Choroid plexus epithelial cell (primary cell): ENCODE data around the gene DAAM2.

ENCODE experiments used
- DNase-seq: peaks from one replicate; pipeline ENCODE4 v3.0.0-alpha.2; 2010; ENCODE audit warnings: low read depth
- H3K4me3 ChIP-seq: 2 replicates; pipeline ENCODE4 v1.5.1; 2011; ENCODE audit warnings: low read depth, mild to moderate bottlenecking, control low read depth, low read length, moderate library complexity
- CTCF ChIP-seq: conservative IDR thresholded peaks from 2 replicates; pipeline ENCODE4 v1.5.1; 2011; ENCODE audit warnings: low read depth, mild to moderate bottlenecking, control low read depth, inconsistent platforms, low read length, moderate library complexity

DAAM2 gene

GRCh38 chr6:39772559-39773273 is 19.5 kb upstream of the DAAM2 start:
- DNase-seq: no peak
- TF ChIP-seq CTCF: no peak
- no peak overlapping the region for H3K4me3 ChIP-seq

- DNase-seq: no peak
- TF ChIP-seq CTCF: no peak
- no peak overlapping the region for H3K4me3 ChIP-seq
Observed at GRCh38 chr6:39773782-39774181, 18.4 kb upstream of the DAAM2 start.

- no peak overlapping the region for H3K4me3 ChIP-seq
- no peak for TF ChIP-seq CTCF
- DNase-seq: no peak
Observed at GRCh38 chr6:39776581-39776980, 15.6 kb upstream of the DAAM2 start.

- TF ChIP-seq CTCF: no peak
- H3K4me3 ChIP-seq: no peak overlapping the region
- DNase-seq: no peak
Observed at GRCh38 chr6:39777218-39777617, 15.0 kb upstream of the DAAM2 start.

GRCh38 chr6:39777661-39778060 is 14.5 kb upstream of the DAAM2 start:
- no peak for TF ChIP-seq CTCF
- no peak overlapping the region for H3K4me3 ChIP-seq
- no peak for DNase-seq

- no peak for DNase-seq
Observed at GRCh38 chr6:39778581-39779255, 13.5 kb upstream of the DAAM2 start.

More at GRCh38 chr6:39778581-39779255, 13.5 kb upstream of the DAAM2 start:
- no peak for TF ChIP-seq CTCF
- H3K4me3 ChIP-seq: no peak overlapping the region
